Stomach (tissue), 19 donors: Measurements from ENCODE around the gene C4orf17. TPM values are rescaled to one million over a fixed set of nuclear protein-coding genes. Genes with fewer than 3 reads are reported as not detected.

Experiments
- DNase-seq, 2 donors: peaks; one replicate each; pipeline versions ENCODE4 v3.0.0 to v3.0.0-alpha.2; 2013 to 2019
- H3K27ac ChIP-seq, 5 donors: fragments of 200-600 bp in 4 of 5; sonication (generic) in 4 of 5; one replicate each; pipeline ENCODE4 v1.5.1; 2013 to 2019; ENCODE audit warnings: mild to moderate bottlenecking in 1 of 5, moderate library complexity in 1 of 5
- H3K27me3 ChIP-seq, 3 donors: fragments of 200-600 bp; sonication (generic); one replicate each; pipeline ENCODE4 v1.5.1; 2017 to 2019; ENCODE audit warnings: mixed run types in 1 of 3
- H3K36me3 ChIP-seq, 4 donors: fragments of 200-600 bp; sonication (generic); 1 replicate in 3 of 4; 2 replicates in 1 of 4; pipeline ENCODE4 v1.5.1; 2016 to 2019
- H3K4me1 ChIP-seq, 4 donors: fragments of 200-600 bp; sonication (generic); one replicate each; pipeline ENCODE4 v1.5.1; 2016 to 2019
- H3K4me3 ChIP-seq, 4 donors: fragments of 200-600 bp; sonication (generic) in 3 of 4; one replicate each; pipeline ENCODE4 v1.5.1; 2016 to 2019; ENCODE audit warnings: mild to moderate bottlenecking in 1 of 4
- H3K9me3 ChIP-seq, 4 donors: fragments of 200-600 bp; sonication (generic); one replicate each; pipeline ENCODE4 v1.5.1; 2016 to 2019
- CTCF ChIP-seq, 7 experiments: fragments of 450-650 bp in 4 of 7; fragments of 200-600 bp in 3 of 7; sonication (generic) in 3 of 7; IDR thresholded peaks; one replicate each; pipeline ENCODE4 v1.5.1; 2016 to 2019; ENCODE audit warnings: antibody characterized with exemption in 7 of 7, control low read depth in 2 of 7, mild to moderate bottlenecking in 1 of 7
- EP300 ChIP-seq: sonication (generic); formaldehyde crosslinking; IDR thresholded peaks from one replicate; pipeline ENCODE4 v1.6.1; 2017; ENCODE audit warnings: antibody characterized with exemption
- POLR2A ChIP-seq, 4 donors: fragments of 450-650 bp; IDR thresholded peaks; one replicate each; pipeline ENCODE4 v1.6.1; 2016; ENCODE audit warnings: antibody characterized with exemption in 4 of 4, control low read depth in 2 of 4, mild to moderate bottlenecking in 1 of 4, moderate library complexity in 1 of 4
- POLR2AphosphoS5 ChIP-seq, 3 donors: sonication (generic); formaldehyde crosslinking; IDR thresholded peaks; one replicate each; pipeline ENCODE4 v1.6.1; 2016; ENCODE audit warnings: antibody characterized with exemption in 3 of 3
- WGBS, 5 donors: extraction: QIAGEN DNeasy Blood & Tissue Kit in 3 of 5; methylation state at CpG; one replicate each; pipeline versions ENCODE4 v1.1.5 to v1.1.7; 2013 to 2018; 5-methylcytosine and 5-hydroxymethylcytosine counted together
- intact Hi-C: fragments of 100-400 bp; cut with DNase I; formaldehyde crosslinking; loops from one replicate; pipeline ENCODE4 v1.15.1; 2023; ENCODE audit warnings: low total_unique reads
- long read RNA-seq, 10 donors: transcript quantifications; one replicate each; lab custom pipeline, GENCODE V29; 2026
- polyA plus RNA-seq, 3 donors: library from polyadenylated mRNA; stranded (reverse); fragments of 200-250 nt; gene quantifications; one replicate each; pipeline ENCODE4 v1.2.3, GENCODE V29; 2013
- total RNA-seq, 5 donors: library from RNA; depleted of rRNA; stranded (reverse); fragments of >200 nt; gene quantifications; one replicate each; pipeline versions ENCODE4 v1.1.0 to v1.2.3, GENCODE V29; 2014 to 2016
- donor health status: healthy with polysubstance abuse.
- donor health status: Bipolar disorder and iron deficiency.
- donor health status: healthy.

The C4orf17 gene
- total RNA-seq (not detected), polyA plus RNA-seq (not detected)
- long read RNA-seq, donor 1: 0 reads
- long read RNA-seq, donor 2: 0 reads
- long read RNA-seq, donor 3: 0 reads
- long read RNA-seq, donor 4: 0 reads
- long read RNA-seq, donor 5: 0 reads
- long read RNA-seq, donor 6: 0 reads
- long read RNA-seq, donor 7: 0 reads
- long read RNA-seq, donor 8: 0 reads
- long read RNA-seq, donor 9: 0 reads
- long read RNA-seq, donor 10: 0 reads

DNA sequence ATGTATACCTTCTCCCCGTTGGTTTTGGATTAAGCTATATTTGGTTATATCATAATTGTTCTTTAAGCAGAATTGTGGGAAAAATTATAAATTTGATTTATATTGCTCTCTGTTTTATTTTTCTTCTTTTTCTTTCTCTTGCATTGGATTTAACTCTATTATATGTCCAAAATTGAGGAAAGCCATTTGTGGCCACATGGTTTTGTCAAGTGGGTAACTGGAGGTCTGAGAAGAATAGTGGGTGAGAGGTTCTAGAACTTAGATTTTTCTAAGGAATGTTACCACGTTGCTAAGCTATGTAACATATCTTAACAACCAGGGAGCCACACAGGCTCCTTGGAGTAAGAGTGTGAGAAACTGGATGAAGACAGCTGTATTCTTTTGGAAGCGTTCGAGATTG lies at the start of gene C4orf17:
Gene C4orf17 (plus strand): TSS at position 301 of the 400 bp plus-strand sequence. CDS start 2,061 bp downstream, outside the sequence.
- WGBS, 5 donors: 77 to 81% (median 79%) methylated on average over 4 of the region's 4 CpGs

DNA sequence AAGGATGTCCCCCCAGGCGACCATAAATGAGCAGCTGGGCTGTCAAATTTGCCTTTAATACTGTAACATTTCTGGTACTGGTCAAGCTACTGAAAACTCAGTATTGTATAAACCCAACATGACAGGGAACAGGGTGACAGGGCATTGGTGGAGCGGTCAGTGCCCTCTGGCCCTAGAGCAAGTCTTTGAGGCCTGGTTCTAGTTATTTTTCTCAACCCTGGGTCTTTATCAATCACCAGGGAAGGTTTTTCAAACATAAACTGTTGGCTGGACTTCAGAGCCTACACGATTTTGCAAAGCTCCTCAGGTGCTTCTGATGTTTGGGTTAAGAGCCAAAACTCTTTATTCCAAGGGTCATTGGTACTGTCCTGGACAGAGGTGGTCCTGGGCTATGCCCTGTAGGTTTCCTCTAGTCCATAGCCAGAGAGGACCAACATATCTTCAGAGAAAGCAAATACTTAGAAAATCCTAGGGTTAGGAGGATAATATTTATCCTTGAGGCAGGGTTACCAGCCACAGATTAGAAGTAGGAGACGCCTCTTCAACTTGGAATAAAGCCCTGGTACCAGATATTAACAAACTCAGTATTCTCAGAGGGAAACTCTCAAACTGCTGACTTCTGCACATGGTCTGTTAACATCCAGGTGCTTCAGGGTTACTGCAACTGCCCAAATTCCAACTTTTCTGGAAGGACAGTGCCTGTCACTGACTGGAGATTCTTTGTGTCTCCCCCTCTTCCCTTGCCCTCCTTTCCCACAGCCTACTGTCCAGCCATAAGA lies 49.0 kb upstream of the C4orf17 start:
- Histone ChIP-seq H3K27ac (peak overlapping the region in 3 of 5 donors; percentile 17 to 56 (median 46)), H3K27me3 (no peaks in the 10 kb centered on the region), H3K36me3 (no peaks in the 10 kb centered on the region), H3K4me1 (peaks cover 0 to 7% (median 2%) of the 10 kb centered on the region in 4 donors), H3K9me3 (no peaks in the 10 kb centered on the region), H3K4me3 (no peak overlapping the region)
- no peak for TF ChIP-seq POLR2A (IDR thresholded peaks at IDR 0.05)
- TF ChIP-seq CTCF (IDR thresholded peaks at IDR 0.05): no peak
- no peak for TF ChIP-seq EP300
- TF ChIP-seq POLR2AphosphoS5 (IDR thresholded peaks at IDR 0.05): no peak
- intact Hi-C loops: loop anchor here (10.0 kb wide), 1 partner anchor 337 kb away; no protein-coding TSS in a partner anchor
- WGBS, 5 donors: 42 to 61% (median 51%) methylated on average over 4 of the region's 4 CpGs
- no peak for DNase-seq

More for the DNA sequence above, at the start of gene C4orf17:
- no peaks in the 10 kb centered on the region for H3K36me3 ChIP-seq
- intact Hi-C loops: no loop called here
- no peak within 1 kb of the TSS for H3K27ac ChIP-seq
- H3K27me3 ChIP-seq: peaks cover 0 to 3% (median 0%) of the 10 kb centered on the region in 3 donors
- H3K9me3 ChIP-seq: peaks cover 0 to under 1% (median under 1%) of the 10 kb centered on the region in 4 donors
- H3K4me3 ChIP-seq: no peak within 1 kb of the TSS
- TF ChIP-seq POLR2AphosphoS5 (IDR thresholded peaks at IDR 0.05): no peak
- TF ChIP-seq POLR2A (IDR thresholded peaks at IDR 0.05): no peak
- TF ChIP-seq CTCF (IDR thresholded peaks at IDR 0.05): no peak
- TF ChIP-seq EP300: no peak
- H3K4me1 ChIP-seq: no peaks in the 10 kb centered on the region
- DNase-seq: no peak

- 26 to 34% (median 30%) methylated on average over 4 of the region's 4 CpGs for WGBS, 5 donors
- Histone ChIP-seq H3K4me3 (no peak overlapping the region), H3K27me3 (no peaks in the 10 kb centered on the region), H3K27ac (peak overlapping the region in 1 of 5 donors; percentile 46), H3K36me3 (no peaks in the 10 kb centered on the region), H3K9me3 (no peaks in the 10 kb centered on the region), H3K4me1 (peaks cover 0 to 7% (median under 1%) of the 10 kb centered on the region in 4 donors)
- peak; percentile 65 to 89 for DNase-seq
- TF ChIP-seq POLR2AphosphoS5 (IDR thresholded peaks at IDR 0.05): peak in 1 of 3 donors; percentile 32
- TF ChIP-seq EP300: no peak
- peak in 5 of 7 experiments; percentile 51 to 85 (median 68) for TF ChIP-seq CTCF (IDR thresholded peaks at IDR 0.05)
- TF ChIP-seq POLR2A (IDR thresholded peaks at IDR 0.05): no peak
- intact Hi-C loops: loop anchor here (10.0 kb wide), 1 partner anchor 338 kb away; no protein-coding TSS in a partner anchor
Observed at GRCh38 chr4:99462875-99463464, 47.9 kb upstream of the C4orf17 start.

DNA sequence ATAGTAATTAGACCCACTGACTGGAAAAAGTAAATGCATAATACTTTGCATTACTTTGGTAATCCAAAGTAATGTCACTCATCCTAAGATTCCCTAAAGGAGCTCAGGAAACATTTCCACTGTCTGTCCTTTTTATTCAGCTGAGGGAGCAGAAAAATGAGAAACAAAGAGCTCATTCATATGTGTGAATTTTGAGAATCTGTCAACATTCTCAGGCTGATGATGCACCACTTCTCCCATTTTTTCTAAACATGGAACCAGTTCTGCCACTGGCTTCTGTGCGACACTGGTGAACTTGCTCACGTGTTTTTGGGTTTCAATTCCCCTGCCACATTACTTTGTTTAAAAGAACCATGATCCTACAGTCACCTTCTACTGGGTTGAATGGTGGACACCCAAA lies 47.3 kb upstream of the C4orf17 start:
- WGBS, 5 donors: 70 to 82% (median 81%) methylated on average over 2 of the region's 2 CpGs
- intact Hi-C loops: loop anchor here (10.0 kb wide), 1 partner anchor 339 kb away; no protein-coding TSS in a partner anchor
- TF ChIP-seq POLR2A (IDR thresholded peaks at IDR 0.05) (no peak), EP300 (no peak), CTCF (IDR thresholded peaks at IDR 0.05) (no peak), POLR2AphosphoS5 (IDR thresholded peaks at IDR 0.05) (no peak)
- Histone ChIP-seq H3K27ac (no peak overlapping the region), H3K9me3 (no peaks in the 10 kb centered on the region), H3K36me3 (no peaks in the 10 kb centered on the region), H3K4me3 (no peak overlapping the region), H3K4me1 (peaks cover 0 to 7% (median 0%) of the 10 kb centered on the region in 4 donors), H3K27me3 (no peaks in the 10 kb centered on the region)
- no peak for DNase-seq
